K562 (cell line): ENCODE measurements around the gene ZNF8. TPM values are rescaled to one million over a fixed set of nuclear protein-coding genes. Genes with fewer than 3 reads are reported as not detected.

ENCODE experiments used
- CSDE1 ChIP-seq, 2 experiments: fragments of 450-650 bp; IDR thresholded peaks; 2 replicates each; pipeline ENCODE4 v1.6.1; 2016; ENCODE audit warnings: mild to moderate bottlenecking in 1 of 2
- FOXP1 ChIP-seq: sonication (generic); formaldehyde crosslinking; IDR thresholded peaks from 2 replicates; pipeline ENCODE4 v1.8.0; 2022; ENCODE audit warnings: mild to moderate bottlenecking, missing genetic modification reagents
- FOXP4 ChIP-seq: sonication (generic); formaldehyde crosslinking; IDR thresholded peaks from 2 replicates; pipeline ENCODE4 v1.8.0; 2022; ENCODE audit warnings: mild to moderate bottlenecking, missing genetic modification reagents, borderline replicate concordance
- HDAC2 ChIP-seq: fragments of 450-650 bp; IDR thresholded peaks from 2 replicates; pipeline ENCODE4 v1.6.1; 2016; ENCODE audit warnings: mild to moderate bottlenecking
- HDAC8 ChIP-seq: fragments of 450-650 bp; IDR thresholded peaks from 2 replicates; pipeline ENCODE4 v1.6.1; 2016; ENCODE audit warnings: mild to moderate bottlenecking, missing genetic modification characterization, moderate library complexity, missing compliant biosample characterization
- KDM1A ChIP-seq, 2 experiments: fragments of 450-650 bp; IDR thresholded peaks; 2 replicates each; pipeline ENCODE4 v1.6.1; 2016; ENCODE audit warnings: mild to moderate bottlenecking in 2 of 2
- KLF13 ChIP-seq: fragments of 450-650 bp; IDR thresholded peaks from 2 replicates; pipeline ENCODE4 v1.6.1; 2016; ENCODE audit warnings: missing genetic modification characterization, low read depth, mild to moderate bottlenecking, missing compliant biosample characterization, moderate library complexity, borderline replicate concordance
- MEIS2 ChIP-seq: fragments of 450-650 bp; IDR thresholded peaks from 2 replicates; pipeline ENCODE4 v1.6.1; 2014; ENCODE audit warnings: mild to moderate bottlenecking; ENCODE audit not compliant: partially characterized antibody
- MIER1 ChIP-seq: fragments of 450-650 bp; IDR thresholded peaks from 2 replicates; pipeline ENCODE4 v1.6.1; 2016; ENCODE audit warnings: antibody characterized with exemption, mild to moderate bottlenecking, low read depth
- NR3C1 ChIP-seq: sonication (generic); formaldehyde crosslinking; IDR thresholded peaks from 2 replicates; pipeline ENCODE4 v1.8.1; 2022; ENCODE audit warnings: missing genetic modification reagents
- POU5F1 ChIP-seq: fragments of 150-350 bp; IDR thresholded peaks from 2 replicates; pipeline ENCODE4 v1.6.1; 2014; ENCODE audit warnings: borderline replicate concordance, low read length, low read depth, mild to moderate bottlenecking; ENCODE audit not compliant: partially characterized antibody
- RBM34 ChIP-seq: fragments of 200-400 bp; formaldehyde crosslinking; IDR thresholded peaks from 2 replicates; pipeline ENCODE4 v1.6.1; 2018; ENCODE audit warnings: low read length, borderline replicate concordance; ENCODE audit not compliant: insufficient read depth
- SMAD4 ChIP-seq: fragments of 250-450 bp; sonication (Bioruptor Pico); conservative IDR thresholded peaks from 2 replicates; pipeline ENCODE4 v1.8.0; 2021; ENCODE audit warnings: inconsistent platforms, mild to moderate bottlenecking, moderate library complexity
- TAF1 ChIP-seq: IDR thresholded peaks from 2 replicates; pipeline ENCODE4 v1.6.1; 2011; ENCODE audit warnings: mild to moderate bottlenecking, low read length, moderate library complexity; ENCODE audit not compliant: insufficient read depth, control insufficient read depth, severe bottlenecking; ENCODE audit errors: extremely low read depth
- TAF15 ChIP-seq: fragments of 200-400 bp; formaldehyde crosslinking; IDR thresholded peaks from 2 replicates; pipeline ENCODE4 v1.6.1; 2017; ENCODE audit warnings: mild to moderate bottlenecking, low read depth, low read length, moderate library complexity
- TARDBP ChIP-seq: fragments of 450-650 bp; IDR thresholded peaks from 2 replicates; pipeline ENCODE4 v1.6.1; 2016
- TFE3 ChIP-seq: fragments of 450-650 bp; formaldehyde crosslinking; IDR thresholded peaks from 2 replicates; pipeline ENCODE4 v1.4.0; 2020; ENCODE audit warnings: mild to moderate bottlenecking, mixed read lengths
- TGIF2 ChIP-seq: sonication (generic); formaldehyde crosslinking; IDR thresholded peaks from 2 replicates; pipeline ENCODE4 v1.8.1; 2022; ENCODE audit warnings: mild to moderate bottlenecking, missing genetic modification reagents, moderate library complexity
- ZFPM2 ChIP-seq: fragments of 250-450 bp; sonication (Bioruptor Pico); IDR thresholded peaks from 2 replicates; pipeline ENCODE4 v1.5.1; 2022; ENCODE audit warnings: mild to moderate bottlenecking
- ZNF41 ChIP-seq: fragments of 250-450 bp; sonication (Bioruptor Pico); conservative IDR thresholded peaks from 2 replicates; pipeline ENCODE4 v1.4.0; 2020; ENCODE audit warnings: mild to moderate bottlenecking
- ZNF766 ChIP-seq: fragments of 200-800 bp; sonication (Bioruptor generic); conservative IDR thresholded peaks from 2 replicates; pipeline ENCODE4 v1.6.1; 2016; ENCODE audit warnings: missing genetic modification characterization, missing compliant biosample characterization
- ZZZ3 ChIP-seq: fragments of 450-650 bp; IDR thresholded peaks from 2 replicates; pipeline ENCODE4 v1.6.1; 2016; ENCODE audit warnings: antibody characterized with exemption, mild to moderate bottlenecking, moderate library complexity
- polyA plus RNA-seq, 8 experiments: library from polyadenylated mRNA; depleted of rRNA in 4 of 8; stranded (reverse) in 5 of 8; unstranded in 3 of 8; fragments of >200 nt; fragmentation: Nextera tagmentation in 2 of 8; fragmentation: Illumina TruSeq in 1 of 8; extraction: Ambion mirVana in 2 of 8; extraction: Trizol in 1 of 8; gene quantifications; 2 replicates each; pipeline versions ENCODE4 v1.2.1 to v1.2.3, GENCODE V29; 2011 to 2014; ENCODE audit warnings: inconsistent platforms in 1 of 8, missing spikeins in 1 of 8
- total RNA-seq, 7 experiments: library from RNA; depleted of rRNA in 6 of 7; stranded (reverse); fragments of >200 nt in 6 of 7; fragmentation: Illumina TruSeq in 2 of 7; extraction: Trizol in 2 of 7; gene quantifications; 2 replicates each; pipeline versions ENCODE4 v1.2.1 to v1.2.3, GENCODE V29; 2011 to 2021; ENCODE audit warnings: low replicate concordance in 1 of 7
- TF ChIP-seq, protein P1 (sequence below): fragments of 450-650 bp; IDR thresholded peaks from 2 replicates; pipeline ENCODE4 v1.6.1; 2016; ENCODE audit warnings: low read depth, mild to moderate bottlenecking, moderate library complexity

Gene ZNF8
- total and polyA plus RNA-seq, 9 of the 15 experiments (the other 6 are each of a cell fraction or from before 2014, with no cell fraction given): 0.71 to 7.7 (median 4.7) TPM

DNA sequence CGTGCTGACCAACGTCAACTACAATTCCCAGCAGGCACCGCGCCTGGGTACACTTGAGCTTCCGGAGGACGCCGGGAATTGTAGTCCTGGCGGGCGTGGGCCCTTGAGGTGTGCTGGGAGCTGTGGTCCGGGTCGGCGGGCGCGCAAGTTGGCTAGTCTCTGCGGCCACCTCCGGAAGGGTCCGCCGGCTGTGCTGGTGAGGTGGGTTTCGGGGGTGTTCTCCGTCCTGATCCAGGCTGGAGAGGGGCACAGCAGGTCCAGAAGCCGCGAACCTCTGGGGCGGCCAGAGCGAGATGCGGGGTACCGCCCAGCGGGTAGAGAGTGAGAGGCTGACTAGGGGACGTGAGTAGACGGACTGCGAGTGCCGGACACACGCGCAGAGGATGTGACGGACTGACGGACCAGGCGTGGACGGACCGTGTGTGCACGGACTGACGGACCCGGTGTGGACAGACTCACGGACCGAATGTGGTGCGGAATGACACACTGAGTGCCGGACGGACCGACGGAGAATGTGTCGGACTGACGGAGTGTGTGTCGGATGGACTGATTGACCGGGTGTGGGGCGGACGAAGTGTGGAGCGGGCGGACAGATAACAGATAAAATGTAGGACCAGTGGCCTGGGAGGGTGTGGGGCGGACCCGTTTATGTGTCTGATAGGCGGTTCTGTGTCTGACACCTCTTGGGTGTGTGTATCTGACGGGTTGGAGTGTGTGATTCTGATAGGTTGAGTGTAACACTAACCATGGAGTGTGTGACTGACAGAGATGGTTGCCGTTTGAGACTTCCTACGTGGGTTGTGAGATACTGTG is 48.4 kb downstream of the ZNF8 start, which contains the start of gene ZSCAN22 (continued):
- TF ChIP-seq ZZZ3 (no peak), TAF15 (no peak), CSDE1 (IDR thresholded peaks at IDR 0.05) (no peak), RBM34 (no peak), HDAC8 (tag) (peak; percentile 84; the same call in 1 of the 2 replicates), TFE3 (CRISPR knock-in tag) (no peak), KLF13 (tag) (peak; percentile 59; the same call in 1 of the 2 replicates), ZFPM2 (CRISPR knock-in tag) (no peak), TAF1 (peak; percentile 50), SMAD4 (CRISPR knock-in tag) (peak; percentile 80), FOXP1 (CRISPR knock-in tag) (peak; percentile 70; the same call in 1 of the 2 replicates), TARDBP (peak; percentile 67; the same call in 1 of the 2 replicates), NR3C1 (CRISPR knock-in tag) (no peak), MIER1 (peak; percentile 84), MEIS2 (peak; percentile 59), HDAC2 (peak; percentile 86; the same call in 1 of the 2 replicates), FOXP4 (peak; percentile 30; the same call in 1 of the 2 replicates), POU5F1 (peak; percentile 72), KDM1A (IDR thresholded peaks at IDR 0.05) (no peak; a peak in 1 of 4 replicates), ZNF41 (no peak), TGIF2 (CRISPR knock-in tag) (no peak; the same call in 1 of the 2 replicates), ZNF766 (CRISPR knock-in tag) (peak; percentile 93)
- TF ChIP-seq, protein P1, sequence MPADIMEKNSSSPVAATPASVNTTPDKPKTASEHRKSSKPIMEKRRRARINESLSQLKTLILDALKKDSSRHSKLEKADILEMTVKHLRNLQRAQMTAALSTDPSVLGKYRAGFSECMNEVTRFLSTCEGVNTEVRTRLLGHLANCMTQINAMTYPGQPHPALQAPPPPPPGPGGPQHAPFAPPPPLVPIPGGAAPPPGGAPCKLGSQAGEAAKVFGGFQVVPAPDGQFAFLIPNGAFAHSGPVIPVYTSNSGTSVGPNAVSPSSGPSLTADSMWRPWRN: no peak
